HG03378 (cell line): Measurements from ENCODE around the gene MRPL36.
"Not testable (repeated sequence)": the region's sequence is repeated elsewhere in the genome, so short reads cannot be mapped to it uniquely, and the experiment has no call there.

Source experiments
- ATAC-seq: cut with Tn5 transposase; IDR thresholded peaks from one replicate; pipeline ENCODE4 v1.9.1; 2021; ENCODE audit warnings: mild to moderate bottlenecking, moderate library complexity; ENCODE audit not compliant: unreplicated experiment

The MRPL36 gene

DNA sequence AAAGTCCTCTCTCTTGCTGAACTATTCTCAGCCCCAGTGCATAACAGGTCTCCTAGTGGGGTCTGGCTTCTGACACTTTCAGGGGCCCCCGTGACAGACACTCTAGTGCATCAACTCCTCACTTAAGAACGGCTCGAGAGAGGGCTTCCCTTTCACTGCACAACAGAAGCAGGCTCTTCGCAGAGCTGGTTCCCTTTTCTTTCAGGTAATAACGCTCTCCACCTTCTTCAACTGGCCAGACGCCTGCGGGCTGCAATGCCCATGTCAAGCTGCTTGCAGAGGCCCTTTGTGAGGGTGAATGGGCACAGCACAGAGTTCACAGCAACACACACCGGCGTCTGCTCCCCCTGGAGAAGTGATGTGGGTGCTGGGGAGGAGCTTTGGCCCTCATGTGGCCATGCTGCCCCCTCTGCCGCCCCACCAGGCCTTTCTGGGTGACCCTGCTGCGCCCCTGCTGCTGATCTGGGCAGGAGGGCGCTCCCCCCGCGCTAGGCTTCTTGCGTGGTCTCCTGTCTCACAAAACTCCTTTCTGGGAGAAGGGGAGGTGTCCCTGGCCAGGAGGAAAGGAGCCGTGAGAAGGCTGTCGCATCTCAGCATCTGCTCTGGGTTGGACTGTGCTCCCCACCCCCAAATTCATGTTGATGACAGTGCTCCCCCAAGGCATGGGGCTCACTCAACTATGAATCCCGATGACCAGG lies 2.4 kb downstream of the MRPL36 start:
- ATAC-seq = no peak

DNA sequence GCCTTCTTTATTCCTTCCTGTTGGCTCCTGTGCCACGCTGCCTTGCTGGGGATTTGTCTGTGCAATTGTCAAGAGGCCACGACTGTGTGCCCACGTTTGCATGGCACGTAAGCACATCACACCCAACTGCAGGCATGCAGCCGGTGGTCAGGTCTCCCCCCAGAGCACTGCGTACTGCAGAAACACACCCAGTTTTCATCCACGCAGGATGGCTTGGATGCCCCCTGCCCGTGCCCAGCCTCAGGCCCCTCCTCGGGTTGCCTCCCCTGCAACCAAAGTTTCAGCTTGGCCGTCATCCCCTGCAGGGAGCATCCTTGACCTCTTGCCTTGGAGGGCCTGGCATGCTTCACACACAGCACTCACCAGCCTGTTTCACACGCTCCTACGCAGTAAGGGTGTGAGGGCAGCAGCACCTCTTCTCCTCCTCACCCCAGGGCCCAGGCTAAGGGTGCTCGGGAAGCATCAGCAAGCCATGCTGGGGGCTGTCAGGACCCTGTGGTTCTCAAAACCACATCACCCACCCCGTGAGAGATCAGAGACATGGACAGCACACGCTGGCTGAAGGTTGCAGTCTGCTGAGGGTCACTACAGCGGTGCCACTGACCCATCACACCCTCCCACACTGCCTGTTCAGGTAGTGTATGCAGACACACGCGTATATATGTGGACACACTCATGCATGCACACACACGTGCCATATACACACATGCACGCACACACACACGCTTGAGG lies 3.1 kb downstream of the MRPL36 start:
- ATAC-seq = no peak

DNA sequence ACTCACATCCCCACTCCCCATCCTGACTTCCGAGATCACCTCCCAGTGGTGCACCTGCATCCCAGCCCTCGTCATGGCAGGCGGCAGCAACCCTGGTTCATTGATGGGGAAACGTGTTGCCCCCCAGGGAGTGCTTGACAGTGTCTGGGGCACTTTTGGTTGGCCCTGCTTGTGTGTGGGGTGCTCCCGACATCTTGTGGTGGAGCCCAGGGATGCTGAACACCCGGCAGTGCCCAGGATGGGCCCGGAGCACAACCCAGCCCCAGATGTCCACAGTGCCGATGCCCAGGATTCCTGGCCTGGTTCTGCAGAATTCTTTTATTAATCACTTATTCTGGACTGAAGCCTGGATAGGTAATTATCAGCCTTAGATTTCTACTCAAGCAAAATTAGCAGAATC lies 3.7 kb downstream of the MRPL36 start:
- no peak for ATAC-seq

DNA sequence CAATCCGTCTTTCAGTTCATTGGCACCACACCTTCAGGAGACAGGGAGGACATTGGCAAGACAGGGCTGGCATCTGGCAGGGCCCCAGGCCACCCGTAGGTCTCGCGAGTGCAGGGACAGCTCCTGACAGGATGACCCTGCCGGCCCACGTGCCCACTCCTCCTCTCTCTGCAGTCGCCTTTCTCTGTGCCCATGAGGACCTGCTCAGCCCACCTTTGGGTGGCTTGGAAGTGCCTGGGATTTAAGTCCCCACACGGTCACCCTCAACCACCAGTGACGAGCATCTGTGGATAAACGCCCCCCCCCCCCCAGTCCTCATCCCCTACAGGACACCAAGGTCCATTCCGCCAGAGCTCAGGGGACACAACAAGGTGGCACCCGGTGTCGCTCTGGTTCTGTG lies 4.1 kb downstream of the MRPL36 start:
- ATAC-seq = no peak

DNA sequence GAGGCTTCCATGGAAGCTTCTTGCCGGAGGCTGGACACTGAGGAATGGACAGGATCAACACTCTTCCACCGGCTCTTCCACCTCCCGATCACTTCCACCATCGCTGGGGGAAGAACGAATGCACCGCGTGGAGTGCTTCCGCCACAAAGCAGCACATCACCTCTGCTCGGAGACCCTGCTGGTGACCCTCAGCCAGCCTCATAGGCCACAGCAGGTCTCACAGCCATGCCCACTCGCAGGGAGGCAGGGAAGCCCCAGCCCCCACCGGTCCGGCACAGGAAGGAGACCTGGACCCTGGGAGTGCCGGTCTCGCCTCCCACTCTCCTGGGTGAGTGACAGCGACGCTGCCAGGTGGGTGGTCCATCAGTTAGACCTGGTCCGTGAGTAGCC lies 4.7 kb downstream of the MRPL36 start:
- ATAC-seq = no peak

DNA sequence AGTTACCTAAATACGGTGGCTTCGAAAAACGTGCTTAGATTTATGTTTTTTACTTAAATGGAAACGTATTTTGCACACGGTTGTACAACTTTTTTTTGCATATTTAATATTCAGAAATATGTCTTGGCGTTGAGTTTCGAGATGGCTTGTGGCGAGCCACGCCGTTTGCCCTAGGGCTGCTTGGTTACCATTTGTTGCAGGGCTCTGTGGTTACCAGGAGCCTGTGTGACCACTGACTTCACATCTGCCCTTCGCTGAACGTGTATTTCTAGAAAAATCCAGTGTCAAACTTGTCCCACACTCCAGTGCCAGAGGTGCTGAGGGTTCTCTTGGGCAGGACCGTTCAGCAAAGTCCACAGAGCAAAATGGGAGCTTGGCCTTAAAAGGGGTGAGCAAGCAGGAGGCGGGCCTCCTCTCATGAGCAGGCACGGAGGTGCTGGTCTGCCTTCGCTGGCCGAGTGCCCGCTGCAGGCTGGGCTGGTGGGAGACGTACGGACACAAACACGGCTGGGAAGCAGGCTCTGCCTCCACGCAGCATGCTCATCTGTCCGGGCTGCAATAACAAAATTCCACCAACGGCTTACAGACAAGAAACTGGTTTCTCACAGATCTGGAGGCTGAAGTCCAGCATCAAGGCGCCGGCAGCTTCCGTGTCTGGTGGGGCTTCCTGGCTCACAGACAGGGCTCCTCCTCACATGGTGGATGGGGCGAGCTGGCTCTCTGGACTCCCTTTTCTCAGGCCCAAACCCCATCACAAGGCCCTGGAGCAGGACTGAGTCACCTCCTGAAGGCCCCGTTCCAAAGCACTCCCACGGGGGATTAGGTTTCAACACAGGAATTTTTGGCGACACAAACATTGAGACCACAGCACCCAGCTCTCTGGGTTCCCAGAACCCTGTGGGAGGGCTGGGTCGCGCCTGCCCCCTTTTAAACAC lies 5.4 kb downstream of the MRPL36 start:
- no peak for ATAC-seq

DNA sequence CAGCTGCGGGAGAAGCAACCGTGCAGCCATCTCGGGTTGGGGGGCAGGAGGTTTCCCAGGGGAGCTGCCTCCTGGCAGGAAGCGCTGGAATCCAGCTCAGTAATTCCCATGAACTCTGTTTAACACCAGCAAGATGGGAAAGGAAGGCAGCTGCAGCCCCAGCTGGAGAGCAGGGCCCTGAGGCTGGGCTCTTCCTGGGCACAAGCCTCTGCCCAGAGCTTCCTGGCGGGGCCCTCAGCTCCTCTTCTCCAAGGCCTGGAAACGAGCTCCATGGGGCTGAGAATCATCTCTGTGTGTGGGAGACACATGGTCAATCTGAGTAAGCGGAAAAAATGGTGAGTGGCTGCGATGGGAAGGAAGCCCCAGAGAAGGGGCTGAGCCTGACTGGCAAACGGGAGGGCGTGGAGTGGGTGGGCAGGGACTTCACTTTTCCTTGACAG lies 6.3 kb downstream of the MRPL36 start:
- ATAC-seq = no peak

DNA sequence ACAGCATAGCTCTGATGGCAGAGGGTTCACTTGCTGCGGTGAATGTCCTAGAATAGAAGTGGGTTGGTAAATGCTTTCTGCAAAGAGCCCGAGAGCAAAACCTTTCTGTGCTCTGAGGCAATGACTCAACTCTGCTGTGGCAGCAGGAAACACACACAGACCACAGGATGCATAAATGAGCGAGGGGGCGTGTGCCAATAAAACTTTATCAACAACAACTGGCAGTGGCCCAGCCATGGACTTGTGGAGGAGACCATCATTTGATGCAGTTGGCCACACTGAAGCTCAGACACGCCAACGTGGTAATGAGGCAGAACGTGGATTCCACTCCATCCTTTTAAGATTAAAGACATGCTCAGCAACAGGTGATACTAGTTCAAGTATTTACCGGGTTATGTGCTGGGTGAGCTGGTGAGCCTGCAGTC lies 6.8 kb downstream of the MRPL36 start:
- ATAC-seq = peak; percentile 99

DNA sequence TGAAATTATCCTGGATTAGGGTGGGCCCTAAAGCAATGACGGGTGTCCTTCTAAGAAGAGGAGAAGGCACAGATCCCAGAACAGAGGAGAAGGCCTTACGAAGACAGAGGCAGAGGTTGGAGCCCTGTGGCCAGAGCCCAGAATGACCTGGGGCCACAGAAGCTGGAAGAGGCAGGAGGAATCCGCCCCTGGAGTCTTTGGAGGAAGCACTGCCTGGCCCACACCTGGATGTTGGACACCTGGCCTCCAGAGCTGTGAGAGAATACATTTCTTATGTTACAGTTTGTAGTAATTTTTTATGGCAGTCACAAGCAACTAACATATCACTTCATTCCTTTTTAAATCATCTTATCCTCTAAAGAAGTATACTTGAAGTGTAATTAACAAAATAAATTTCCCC lies 8.5 kb downstream of the MRPL36 start:
- no peak for ATAC-seq

DNA sequence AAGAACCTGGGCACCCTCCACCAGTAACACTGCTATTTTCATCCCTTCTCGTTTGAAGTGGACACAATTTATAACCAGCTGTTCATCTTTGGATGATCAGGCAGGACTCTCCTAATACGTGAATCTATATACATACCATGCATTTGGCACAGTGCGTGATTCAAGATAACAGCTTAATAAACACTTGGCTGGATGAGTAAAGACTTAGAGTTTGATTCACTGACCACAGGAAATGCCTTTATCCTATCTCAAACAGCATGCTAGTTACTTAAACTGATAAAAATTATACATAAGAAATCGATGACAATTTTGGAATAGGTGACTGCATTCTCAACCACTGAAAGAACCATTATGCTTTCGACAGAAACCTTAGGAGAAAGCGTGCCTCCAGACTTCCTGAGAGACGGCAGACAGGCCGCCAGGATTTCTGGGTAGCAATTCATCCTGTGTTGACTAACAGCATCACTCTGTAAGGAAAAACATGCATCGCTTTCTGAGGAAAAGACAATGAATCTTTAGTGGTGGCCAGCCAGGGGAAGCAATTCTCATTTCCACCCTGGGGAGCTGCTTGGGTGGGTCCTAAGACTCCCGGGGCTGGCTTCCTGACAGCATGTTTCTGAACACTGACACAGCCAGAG lies 9.7 kb downstream of the MRPL36 start:
- no peak for ATAC-seq

DNA sequence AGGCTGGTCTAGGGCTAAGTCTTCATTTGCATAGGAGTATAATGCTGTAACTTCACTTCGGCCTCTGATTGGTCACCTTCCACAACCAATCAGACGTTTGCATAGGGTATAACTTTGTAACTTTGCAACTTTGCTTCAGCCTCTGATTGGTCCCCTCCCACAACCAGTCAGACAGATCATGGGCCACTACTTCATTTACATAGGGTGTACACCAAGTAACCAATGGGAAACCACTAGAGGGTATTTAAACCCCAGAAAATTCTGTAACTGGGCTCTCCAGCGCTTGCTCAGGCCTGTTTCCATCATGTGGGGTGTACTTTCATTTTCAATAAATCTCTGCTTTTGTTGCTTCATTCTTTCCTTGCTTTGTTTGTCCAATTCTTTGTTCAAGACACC lies 10.2 kb downstream of the MRPL36 start:
- ATAC-seq = not testable (repeated sequence)

DNA sequence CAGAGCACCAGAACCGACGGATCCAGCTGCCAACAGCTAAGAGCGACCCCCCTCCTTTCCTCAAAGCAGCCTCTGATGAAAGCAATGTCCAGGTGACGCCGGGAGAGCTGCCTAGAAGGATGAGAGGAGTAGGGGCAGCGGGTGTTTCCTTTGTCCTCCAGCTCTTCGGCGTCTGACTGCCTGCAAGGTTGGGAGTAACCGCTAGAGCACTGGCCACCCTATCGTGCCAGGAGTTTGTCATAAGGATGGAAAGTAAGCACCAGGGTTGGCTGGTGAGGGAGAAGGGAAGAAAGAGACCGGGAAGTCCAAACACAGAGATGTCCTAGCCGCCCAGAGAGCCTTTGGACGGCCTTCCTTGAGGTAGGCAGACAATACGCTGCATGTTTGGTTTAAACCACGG lies 10.8 kb downstream of the MRPL36 start:
- no peak for ATAC-seq

DNA sequence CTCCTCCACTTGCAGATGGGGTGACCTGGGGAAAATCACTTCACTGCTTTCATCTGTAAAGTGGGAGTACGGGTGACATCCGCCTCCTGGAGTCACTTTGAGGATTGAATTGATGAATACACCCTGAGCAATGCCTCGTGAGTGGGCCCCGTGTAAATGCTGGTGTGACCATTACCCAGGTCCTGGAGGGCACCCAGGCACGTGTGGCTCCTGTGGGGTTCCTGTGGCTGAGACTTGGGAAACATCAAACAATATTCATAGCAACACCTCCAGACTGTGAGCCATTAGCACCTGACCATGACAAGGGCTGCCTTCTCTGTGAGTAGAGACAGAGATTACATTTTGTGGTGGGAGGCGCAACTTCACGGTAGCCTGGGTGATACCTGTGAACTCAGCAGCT lies 11.4 kb downstream of the MRPL36 start:
- ATAC-seq = no peak

DNA sequence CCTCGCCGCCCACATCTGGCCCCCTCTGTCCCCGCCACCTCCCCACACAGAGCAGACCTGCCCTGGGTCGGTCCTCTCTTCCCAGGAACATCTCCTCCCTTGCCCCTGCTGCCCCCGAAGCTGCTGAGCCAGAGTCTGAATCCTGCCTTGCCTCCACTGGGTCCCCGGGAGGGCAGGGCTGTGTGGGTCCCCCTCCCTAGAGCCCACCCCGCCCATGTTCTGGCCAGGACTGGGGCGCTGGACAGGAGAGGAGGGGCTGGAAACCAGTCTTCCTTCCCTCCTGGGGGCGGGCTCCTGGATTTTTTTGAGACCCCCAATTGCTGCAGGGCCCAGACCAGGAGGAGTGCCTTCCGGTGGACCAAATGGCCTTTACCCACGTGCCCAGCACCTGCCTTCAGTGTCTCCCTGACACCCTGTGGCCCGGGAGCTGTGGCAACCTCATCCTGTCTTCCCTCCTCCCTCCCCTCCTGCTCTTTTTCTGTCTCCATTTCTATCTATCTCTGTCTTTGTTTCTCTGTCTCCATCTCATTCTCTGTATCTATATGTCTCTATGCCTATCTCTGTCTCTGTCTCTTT lies 12.1 kb downstream of the MRPL36 start:
- no peak for ATAC-seq

DNA sequence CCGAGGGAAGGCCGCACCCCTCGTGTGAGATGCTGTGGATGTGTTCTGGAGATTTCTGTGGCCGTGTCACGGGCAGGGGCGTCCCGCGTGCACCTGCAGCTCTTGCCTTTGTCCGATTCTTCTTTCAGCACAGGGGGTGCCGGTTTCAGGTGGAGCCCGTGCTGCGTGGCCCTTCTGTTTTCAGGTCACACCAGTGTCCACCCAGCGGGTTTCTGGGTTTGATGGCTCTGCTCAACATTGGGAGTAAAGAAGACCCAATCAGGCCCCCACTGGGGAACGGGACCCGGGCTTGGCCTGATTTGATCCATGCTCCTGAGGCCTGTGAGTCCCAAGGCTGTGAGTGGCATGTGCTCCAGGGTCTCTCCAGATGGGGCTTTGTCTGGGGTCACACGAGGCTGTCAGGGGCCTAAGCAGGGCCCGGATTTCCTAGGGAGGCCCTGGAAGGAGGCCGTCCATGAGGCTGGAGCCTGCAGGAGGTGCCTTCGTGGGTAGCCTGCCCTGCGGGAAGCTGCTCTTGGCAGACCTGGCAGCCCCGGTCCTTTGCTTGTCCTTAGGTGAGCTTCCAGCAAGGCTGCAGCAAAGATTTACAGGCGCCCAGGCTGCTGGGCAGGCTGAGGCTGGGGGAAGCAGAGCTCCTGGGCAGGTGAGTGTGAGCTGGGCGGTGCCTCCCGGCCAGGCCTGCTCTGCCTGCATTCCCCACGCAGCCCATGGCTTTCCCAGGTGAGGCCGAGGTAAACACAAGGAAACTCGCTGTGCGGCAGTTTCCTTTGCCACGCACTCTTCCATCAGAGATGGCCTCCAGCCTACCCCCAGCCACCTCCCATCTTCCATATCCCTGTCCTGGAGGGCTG lies 12.8 kb downstream of the MRPL36 start:
- ATAC-seq = no peak

DNA sequence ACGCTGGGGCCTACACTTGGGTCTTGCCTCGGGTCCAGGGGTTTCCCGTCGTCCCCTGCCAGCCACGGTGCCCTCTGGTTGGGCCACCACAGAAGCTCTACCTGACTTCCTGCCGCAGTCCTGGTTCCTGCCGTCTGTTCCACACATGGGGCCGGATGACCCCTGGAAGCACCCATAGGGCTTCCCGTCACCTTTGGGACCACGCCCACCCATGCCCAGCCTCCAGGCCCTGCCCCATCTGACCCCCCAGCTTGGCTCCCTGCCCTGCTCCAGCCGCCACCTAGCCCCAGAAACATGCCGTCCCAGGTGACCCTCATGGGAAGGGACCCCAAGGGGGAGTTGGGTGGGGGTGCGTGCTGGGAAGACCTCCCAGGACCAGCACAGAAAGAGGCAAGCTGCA lies 13.7 kb downstream of the MRPL36 start:
- ATAC-seq = no peak

DNA sequence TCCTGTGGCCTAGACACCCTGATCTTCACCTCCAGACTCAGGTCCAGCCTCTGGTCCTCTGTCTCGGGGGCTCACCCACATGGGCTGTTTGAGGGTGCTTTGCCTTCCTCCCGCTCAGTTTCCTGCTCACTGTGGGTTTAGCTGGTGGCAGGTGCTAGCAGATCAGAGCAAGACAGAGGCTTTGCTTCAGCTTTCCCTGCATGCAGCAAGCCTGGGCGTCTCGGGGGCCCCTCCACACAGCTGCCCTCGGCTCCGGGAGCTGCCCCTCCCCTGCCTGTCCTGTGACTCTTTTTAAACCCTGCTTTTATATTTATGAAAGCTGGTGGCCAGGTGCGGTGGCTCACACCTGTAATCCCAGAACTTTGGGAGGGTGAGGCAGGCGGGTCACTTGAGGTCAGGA lies 14.6 kb downstream of the MRPL36 start:
- no peak for ATAC-seq

DNA sequence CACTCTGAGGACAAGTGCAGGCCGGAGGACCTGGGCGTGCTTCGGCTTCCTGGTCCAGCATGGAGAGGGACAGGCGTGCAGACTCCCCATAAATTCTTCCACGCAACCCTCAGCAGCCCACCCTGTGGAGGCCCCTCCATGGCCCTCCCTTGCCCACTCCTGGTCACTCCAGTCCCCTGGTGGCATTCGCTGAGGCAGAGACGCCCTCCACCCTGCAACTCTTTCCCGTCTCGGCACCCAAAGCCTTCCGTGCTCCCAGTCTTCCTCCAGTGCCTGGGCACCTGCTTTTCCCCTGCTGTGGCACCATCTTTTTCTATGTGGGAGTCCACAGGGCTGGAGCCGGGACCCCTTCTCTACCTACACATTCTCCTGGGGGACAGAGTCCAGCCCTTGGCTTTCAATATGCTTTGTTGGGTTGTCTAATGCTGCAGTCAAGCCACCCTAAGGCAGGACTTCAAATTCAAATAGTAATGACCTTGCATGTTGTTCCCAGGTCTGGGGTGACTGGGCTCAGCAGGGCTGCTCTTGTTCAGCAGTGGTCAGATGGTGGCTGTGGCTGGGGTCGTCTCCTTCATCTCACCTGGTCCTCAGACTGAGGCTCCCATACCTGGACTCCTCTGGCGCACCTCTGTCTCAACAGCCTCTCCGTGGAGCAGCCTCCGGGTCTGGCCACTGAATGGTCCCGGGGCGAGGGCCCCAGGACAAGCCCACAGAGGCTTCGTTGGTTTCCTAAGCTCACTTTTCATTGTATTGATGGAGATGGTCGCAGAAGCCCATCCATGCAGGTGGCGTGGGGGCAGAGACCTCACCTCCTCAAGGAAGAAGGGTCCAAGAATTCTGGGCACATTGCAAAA lies 15.2 kb downstream of the MRPL36 start:
- ATAC-seq = no peak

DNA sequence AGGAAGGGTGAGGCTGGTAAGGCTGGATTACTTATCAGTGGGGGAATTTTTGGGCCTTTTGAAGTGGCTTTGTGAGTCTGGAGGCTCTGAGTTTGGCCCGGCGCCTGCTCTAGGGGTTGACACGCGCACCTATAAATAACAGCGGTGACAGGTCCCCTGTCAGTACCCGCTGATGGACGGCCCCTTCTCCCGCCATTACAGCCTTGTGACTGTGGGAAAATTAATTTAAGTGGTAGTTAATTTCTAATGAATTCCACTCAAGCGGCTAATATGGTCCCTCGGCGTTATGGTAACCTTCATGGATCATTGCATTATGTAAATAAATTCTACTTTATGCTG lies 16.5 kb downstream of the MRPL36 start:
- peak; percentile 83 for ATAC-seq
